ENCODE measurements around the gene RNASEH2A.
A peak's percentile ranks its signal among the peaks of the same experiment; 100 is the strongest.

Gene RNASEH2A

DNA sequence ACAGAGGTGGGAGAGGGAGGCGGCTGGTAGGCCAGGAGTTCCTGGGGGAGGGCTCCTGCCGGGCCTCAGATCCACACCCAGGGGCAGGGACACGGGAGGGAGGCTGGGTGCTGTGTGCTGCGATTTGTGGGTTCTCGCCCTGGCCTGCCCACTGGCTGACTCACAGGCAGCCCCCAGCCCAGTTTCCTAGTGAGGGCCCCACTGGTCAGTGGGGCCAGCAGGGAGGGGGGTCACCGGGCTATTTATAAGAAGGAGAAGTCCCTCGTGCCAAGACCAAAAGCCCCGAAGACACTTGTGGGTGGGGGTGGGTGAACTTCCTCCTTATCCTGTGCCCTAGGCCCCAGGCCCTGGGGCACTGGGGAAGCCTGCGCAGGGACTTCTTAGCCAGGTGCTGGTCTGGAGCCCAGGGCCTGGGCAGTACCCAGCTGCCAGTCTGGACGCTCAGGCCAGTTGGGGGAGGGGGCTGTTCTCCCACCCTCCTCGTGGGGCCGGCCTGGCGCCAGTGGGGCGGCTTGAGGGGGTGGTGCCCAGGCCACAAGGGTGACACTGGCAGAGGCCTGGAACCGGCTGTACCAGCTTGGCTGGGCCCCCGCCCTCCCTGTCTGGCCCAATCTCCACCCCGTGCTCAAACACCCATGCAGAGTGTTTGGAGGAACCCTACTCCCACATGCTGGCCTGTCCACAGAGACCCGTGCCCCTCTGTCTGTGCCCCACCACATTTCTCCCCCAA, 20.1 kb upstream of the RNASEH2A start:
- Histone ChIP-seq H3K79me2 (ENCODE audit: insufficient read depth, low read length) (no peaks in the 10 kb centered on the region), H3F3A (ENCODE audit: insufficient read depth, low read length) (no peaks in the 10 kb centered on the region), H2AFZ (ENCODE audit: low read length) (no peak overlapping the region), H3K9me3 (ENCODE audit: low read length) (no peaks in the 10 kb centered on the region), H3K27ac (ENCODE audit: low read depth, low read length, poor library complexity, severe bottlenecking) (peak overlapping the region; percentile 74), H4K20me1 (ENCODE audit: insufficient read depth, low read length) (no peaks in the 10 kb centered on the region), H3K4me2 (ENCODE audit: low read length) (no peak overlapping the region; the same call in 1 of the 2 replicates), H3K27me3 (ENCODE audit: insufficient read depth, low read length) (no peaks in the 10 kb centered on the region), H3K9me2 (ENCODE audit: low read depth, low read length) (no peaks in the 10 kb centered on the region), H3K4me3 (ENCODE audit: low read depth, low read length, poor library complexity, severe bottlenecking) (no peak overlapping the region), H3K9ac (ENCODE audit: low read length) (no peak overlapping the region; the same call in 1 of the 2 replicates), H3K36me3 (ENCODE audit: insufficient read depth, low read length) (no peaks in the 10 kb centered on the region), H3K4me1 (ENCODE audit: insufficient read depth, low read length, severe bottlenecking) (peaks cover 80% of the 10 kb centered on the region)
- no peak for TF ChIP-seq CTCF (IDR thresholded peaks at IDR 0.05; ENCODE audit: low read length)
- no peak for TF ChIP-seq EZH2 (IDR thresholded peaks at IDR 0.05; ENCODE audit: borderline replicate concordance, low read length)

DNA sequence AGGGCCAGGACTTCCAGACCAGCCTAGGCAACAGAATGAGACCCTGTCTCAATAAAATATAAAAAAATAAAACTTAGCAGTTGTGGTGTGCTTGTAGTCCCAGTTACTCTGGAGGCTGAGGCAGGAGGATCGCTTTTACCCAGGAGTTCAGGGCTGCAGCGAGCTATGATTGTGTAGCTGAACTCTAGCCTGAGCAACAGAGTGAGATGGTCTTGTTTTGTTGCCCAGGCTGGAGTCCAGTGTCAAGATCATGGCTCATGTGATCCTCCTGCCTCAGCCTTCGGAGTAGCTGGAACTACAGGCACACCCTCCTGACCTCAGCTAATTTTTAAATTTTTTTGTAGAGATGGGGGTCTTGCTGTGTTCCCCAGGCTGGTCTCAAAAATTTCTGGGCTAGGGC, 19.4 kb upstream of the RNASEH2A start:
- H3K9ac ChIP-seq (ENCODE audit: low read length), result no peak overlapping the region
- H3K36me3 ChIP-seq (ENCODE audit: insufficient read depth, low read length), result no peaks in the 10 kb centered on the region
- TF ChIP-seq EZH2 (IDR thresholded peaks at IDR 0.05; ENCODE audit: borderline replicate concordance, low read length), result no peak
- TF ChIP-seq CTCF (IDR thresholded peaks at IDR 0.05; ENCODE audit: low read length), result no peak
- no peaks in the 10 kb centered on the region for H3K27me3 ChIP-seq (ENCODE audit: insufficient read depth, low read length)
- H3K79me2 ChIP-seq (ENCODE audit: insufficient read depth, low read length), result no peaks in the 10 kb centered on the region
- peaks cover 76% of the 10 kb centered on the region for H3K4me1 ChIP-seq (ENCODE audit: insufficient read depth, low read length, severe bottlenecking)
- no peak overlapping the region for H3K4me2 ChIP-seq (ENCODE audit: low read length)
- no peaks in the 10 kb centered on the region for H4K20me1 ChIP-seq (ENCODE audit: insufficient read depth, low read length)
- no peaks in the 10 kb centered on the region for H3K9me2 ChIP-seq (ENCODE audit: low read depth, low read length)
- peak overlapping the region; percentile 74 for H3K27ac ChIP-seq (ENCODE audit: low read depth, low read length, poor library complexity, severe bottlenecking)
- H3K9me3 ChIP-seq (ENCODE audit: low read length), result no peaks in the 10 kb centered on the region
- H2AFZ ChIP-seq (ENCODE audit: low read length), result no peak overlapping the region
- H3F3A ChIP-seq (ENCODE audit: insufficient read depth, low read length), result no peaks in the 10 kb centered on the region
- H3K4me3 ChIP-seq (ENCODE audit: low read depth, low read length, poor library complexity, severe bottlenecking), result no peak overlapping the region

DNA sequence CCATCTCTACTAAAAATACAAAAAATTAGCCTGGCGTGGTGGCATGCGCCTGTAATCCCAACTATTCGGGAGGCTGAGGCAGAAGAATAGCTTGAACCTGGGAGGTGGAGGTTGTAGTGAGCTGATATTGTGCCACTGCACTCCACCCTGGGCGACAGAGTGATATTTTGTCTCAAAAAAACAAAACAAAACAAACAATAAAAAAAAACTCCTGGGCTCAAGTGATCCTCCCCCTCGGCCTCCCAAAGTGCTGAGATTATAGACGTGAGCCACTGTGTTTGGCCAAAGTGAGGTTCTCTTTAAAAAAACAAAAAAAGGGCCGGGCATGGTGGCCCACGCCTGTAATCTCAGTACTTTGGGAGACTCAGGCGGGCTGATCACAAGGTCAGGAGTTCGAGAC, 18.9 kb upstream of the RNASEH2A start:
- Histone ChIP-seq H3K27me3 (ENCODE audit: insufficient read depth, low read length) (no peaks in the 10 kb centered on the region), H3K4me1 (ENCODE audit: insufficient read depth, low read length, severe bottlenecking) (peaks cover 71% of the 10 kb centered on the region), H3K9ac (ENCODE audit: low read length) (no peak overlapping the region), H3F3A (ENCODE audit: insufficient read depth, low read length) (no peaks in the 10 kb centered on the region), H3K9me2 (ENCODE audit: low read depth, low read length) (no peaks in the 10 kb centered on the region), H3K79me2 (ENCODE audit: insufficient read depth, low read length) (no peaks in the 10 kb centered on the region), H3K36me3 (ENCODE audit: insufficient read depth, low read length) (no peaks in the 10 kb centered on the region), H3K4me2 (ENCODE audit: low read length) (no peak overlapping the region), H2AFZ (ENCODE audit: low read length) (no peak overlapping the region), H3K4me3 (ENCODE audit: low read depth, low read length, poor library complexity, severe bottlenecking) (no peak overlapping the region), H3K9me3 (ENCODE audit: low read length) (no peaks in the 10 kb centered on the region), H3K27ac (ENCODE audit: low read depth, low read length, poor library complexity, severe bottlenecking) (peak overlapping the region; percentile 74), H4K20me1 (ENCODE audit: insufficient read depth, low read length) (no peaks in the 10 kb centered on the region)
- TF ChIP-seq EZH2 (IDR thresholded peaks at IDR 0.05; ENCODE audit: borderline replicate concordance, low read length), result no peak
- TF ChIP-seq CTCF (IDR thresholded peaks at IDR 0.05; ENCODE audit: low read length), result no peak

All from OCI-LY1 (cell line).